NCI-H1930 (cell line): Measurements from ENCODE around the gene ETV5.

Experiments
- DNase-seq, 2 experiments: peaks; one replicate each; lab custom pipeline; 2025; lab: John Stamatoyannopoulos, UW

The ETV5 gene

GRCh38 chr3:186123012-186123411 lies 14.1 kb upstream of the ETV5 start:
- no peak for DNase-seq

GRCh38 chr3:186121968-186122367 lies 13.1 kb upstream of the ETV5 start:
- no peak for DNase-seq

GRCh38 chr3:186121278-186121677 lies 12.4 kb upstream of the ETV5 start:
- no peak for DNase-seq

- no peak for DNase-seq
Observed at GRCh38 chr3:186119499-186119898, 10.6 kb upstream of the ETV5 start.

GRCh38 chr3:186118692-186119091 lies 9.8 kb upstream of the ETV5 start:
- DNase-seq = no peak

- no peak for DNase-seq
Observed at GRCh38 chr3:186117521-186118134, 8.7 kb upstream of the ETV5 start.

GRCh38 chr3:186115239-186115996 lies 6.5 kb upstream of the ETV5 start:
- no peak for DNase-seq

GRCh38 chr3:186110975-186111974 lies 2.4 kb upstream of the ETV5 start:
- DNase-seq = no peak

- no peak for DNase-seq
Observed at GRCh38 chr3:186109897-186110803, 1.3 kb upstream of the ETV5 start.

GRCh38 chr3:186108106-186108940 lies 566 bp downstream of the ETV5 start:
- peak; percentile 46 to 63 for DNase-seq

- DNase-seq = peak; percentile 59 to 78
Observed at GRCh38 chr3:186107215-186108105, 1.4 kb downstream of the ETV5 start.

- DNase-seq = no peak
Observed at GRCh38 chr3:186105543-186105942, 3.3 kb downstream of the ETV5 start.

GRCh38 chr3:186102687-186103086 lies 6.2 kb downstream of the ETV5 start:
- no peak for DNase-seq

- no peak for DNase-seq
Observed at GRCh38 chr3:186100398-186100797, 8.5 kb downstream of the ETV5 start.

GRCh38 chr3:186099178-186099577 lies 9.7 kb downstream of the ETV5 start:
- DNase-seq = no peak

- no peak for DNase-seq
Observed at GRCh38 chr3:186098740-186099139, 10.1 kb downstream of the ETV5 start.

- DNase-seq = peak; percentile 18 to 47
Observed at GRCh38 chr3:186097663-186098451, 11.0 kb downstream of the ETV5 start.

GRCh38 chr3:186097317-186097662 lies 11.6 kb downstream of the ETV5 start:
- DNase-seq = no peak

- no peak for DNase-seq
Observed at GRCh38 chr3:186096290-186096689, 12.6 kb downstream of the ETV5 start.
